AG04450 (cell line): ENCODE results near the gene S100A6. TPM values are rescaled to one million over a fixed set of nuclear protein-coding genes. Genes with fewer than 3 reads are reported as not detected.
A peak's percentile ranks its signal among the peaks of the same experiment; 100 is the strongest.

Source experiments
- CTCF ChIA-PET: fragments of 300-600, 350-600 bp; formaldehyde crosslinking; extraction: SDS; loops from one replicate; lab custom pipeline; 2022; ENCODE audit warnings: antibody characterized with exemption, inconsistent platforms; lab: Charles Lee
- POLR2A ChIA-PET: fragments of 350-600 bp; formaldehyde crosslinking; extraction: SDS; loops from one replicate; lab custom pipeline; 2021; ENCODE audit warnings: antibody characterized with exemption, inconsistent platforms; lab: Yijun Ruan, JAX
- DNase-seq: peaks from one replicate; pipeline ENCODE4 v3.0.0-alpha.2; 2011; ENCODE audit warnings: low read depth, low spot score
- H3K27ac ChIP-seq: one replicate; pipeline ENCODE4 v1.5.1; 2012; ENCODE audit warnings: low read depth, low read length, control low read depth
- H3K27me3 ChIP-seq: one replicate; pipeline ENCODE4 v1.6.0; 2012; ENCODE audit warnings: low read length; ENCODE audit not compliant: control insufficient read depth, insufficient read depth
- H3K4me3 ChIP-seq: 2 replicates; pipeline ENCODE4 v1.5.1; 2011; ENCODE audit warnings: mild to moderate bottlenecking, low read depth, low read length, control low read depth
- H3K9me3 ChIP-seq: 2 replicates; pipeline ENCODE4 v1.5.1; 2012; ENCODE audit warnings: low read length; ENCODE audit not compliant: control insufficient read depth, insufficient read depth
- polyA plus RNA-seq: library from polyadenylated mRNA; depleted of rRNA; stranded (reverse); fragments of >200 nt; gene quantifications from 2 replicates; pipeline ENCODE4 v1.2.3, GENCODE V29; 2011
- TF ChIP-seq, protein P1 (sequence below): IDR thresholded peaks from 2 replicates; pipeline ENCODE4 v1.5.1; 2011; ENCODE audit warnings: low read depth, low read length, control low read depth, inconsistent platforms

S100A6 gene
- polyA plus RNA-seq, 1 experiment: 1,379 TPM

DNA sequence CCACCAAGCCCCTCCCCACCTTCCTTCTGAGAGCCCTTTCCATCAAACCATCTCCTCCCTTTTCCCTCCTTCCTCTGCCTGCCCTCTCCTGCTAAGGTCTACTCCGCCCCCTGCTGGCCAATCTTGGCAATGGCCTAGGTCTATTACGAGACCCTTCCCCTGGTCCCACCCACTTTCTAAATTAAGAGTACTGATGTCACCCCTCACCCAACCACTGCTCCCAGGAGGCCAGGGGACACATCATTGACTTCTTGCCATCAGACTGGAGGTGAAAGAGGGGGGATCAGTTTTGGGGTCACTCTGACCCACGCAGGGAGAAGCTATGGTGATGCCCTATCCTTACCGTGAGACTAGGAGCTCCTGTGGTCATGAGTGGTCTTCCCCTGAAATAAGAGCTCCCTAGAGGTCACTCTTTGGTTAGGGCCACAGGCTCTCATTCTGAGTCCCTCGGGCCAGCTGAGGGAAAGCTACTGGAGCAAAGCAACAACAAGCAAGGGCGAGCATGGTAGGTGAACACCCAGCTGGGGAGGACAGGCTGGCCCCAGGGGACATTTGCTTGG lies 40.7 kb downstream of the S100A6 start:
- TF ChIP-seq, protein P1, sequence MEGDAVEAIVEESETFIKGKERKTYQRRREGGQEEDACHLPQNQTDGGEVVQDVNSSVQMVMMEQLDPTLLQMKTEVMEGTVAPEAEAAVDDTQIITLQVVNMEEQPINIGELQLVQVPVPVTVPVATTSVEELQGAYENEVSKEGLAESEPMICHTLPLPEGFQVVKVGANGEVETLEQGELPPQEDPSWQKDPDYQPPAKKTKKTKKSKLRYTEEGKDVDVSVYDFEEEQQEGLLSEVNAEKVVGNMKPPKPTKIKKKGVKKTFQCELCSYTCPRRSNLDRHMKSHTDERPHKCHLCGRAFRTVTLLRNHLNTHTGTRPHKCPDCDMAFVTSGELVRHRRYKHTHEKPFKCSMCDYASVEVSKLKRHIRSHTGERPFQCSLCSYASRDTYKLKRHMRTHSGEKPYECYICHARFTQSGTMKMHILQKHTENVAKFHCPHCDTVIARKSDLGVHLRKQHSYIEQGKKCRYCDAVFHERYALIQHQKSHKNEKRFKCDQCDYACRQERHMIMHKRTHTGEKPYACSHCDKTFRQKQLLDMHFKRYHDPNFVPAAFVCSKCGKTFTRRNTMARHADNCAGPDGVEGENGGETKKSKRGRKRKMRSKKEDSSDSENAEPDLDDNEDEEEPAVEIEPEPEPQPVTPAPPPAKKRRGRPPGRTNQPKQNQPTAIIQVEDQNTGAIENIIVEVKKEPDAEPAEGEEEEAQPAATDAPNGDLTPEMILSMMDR: peak; percentile 98
- ChIA-PET CTCF (interaction anchor here (0.6 to 13.0 kb wide), 36 partner anchors 8 to 1391 kb away, joined by 3 to 354 read pairs (median 4); partner anchors contain the start of genes PGLYRP4, S100A13, S100A16 and S100A9), POLR2A (interaction anchor here (0.9 kb wide), 1 partner anchor 132 kb away, joined by 4 read pairs; the partner anchor contains the start of gene S100A13)
- Histone ChIP-seq H3K4me3 (no peak overlapping the region), H3K27ac (no peak overlapping the region), H3K27me3 (peaks cover 10% of the 10 kb centered on the region), H3K9me3 (no peaks in the 10 kb centered on the region)
- DNase-seq: peak; percentile 29

DNA sequence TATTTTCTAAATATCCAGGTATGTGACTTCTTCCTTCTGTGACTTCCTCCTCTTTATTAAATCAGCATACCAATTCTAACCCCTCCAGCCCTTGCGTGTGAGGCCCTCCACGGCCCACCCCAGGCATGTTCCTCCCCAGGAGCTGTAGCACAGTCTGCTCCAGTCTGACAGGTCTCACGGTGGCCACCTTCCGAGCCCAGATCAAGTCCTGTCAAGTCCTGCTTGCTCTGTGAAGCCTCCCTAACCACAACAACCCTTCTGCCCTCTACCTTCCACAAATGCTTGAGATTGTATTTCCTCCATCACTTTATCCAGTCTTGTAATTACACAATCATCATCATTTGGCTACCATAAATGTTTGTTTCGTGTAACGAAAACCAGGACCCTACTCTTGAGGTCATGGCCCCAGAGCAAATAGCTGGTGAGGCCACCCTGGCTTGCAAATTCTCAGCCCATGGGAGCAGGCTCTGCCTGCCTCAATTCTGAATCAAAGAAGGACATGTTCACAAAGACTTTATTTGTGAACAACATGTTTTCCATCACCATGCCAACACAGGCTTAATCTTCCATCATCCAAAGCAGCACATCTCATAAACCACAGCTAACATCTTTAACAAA lies 42.3 kb downstream of the S100A6 start:
- H3K27me3 ChIP-seq: peaks cover 4% of the 10 kb centered on the region
- ChIA-PET POLR2A (no interaction called here), CTCF (interaction anchor here (0.6 to 13.0 kb wide), 8 partner anchors 8 to 235 kb away, joined by 3 to 354 read pairs (median 7); partner anchors contain the start of genes S100A13 and S100A9)
- TF ChIP-seq, protein P1: no peak
- no peak for DNase-seq
- no peaks in the 10 kb centered on the region for H3K9me3 ChIP-seq
- no peak overlapping the region for H3K4me3 ChIP-seq
- H3K27ac ChIP-seq: no peak overlapping the region

DNA sequence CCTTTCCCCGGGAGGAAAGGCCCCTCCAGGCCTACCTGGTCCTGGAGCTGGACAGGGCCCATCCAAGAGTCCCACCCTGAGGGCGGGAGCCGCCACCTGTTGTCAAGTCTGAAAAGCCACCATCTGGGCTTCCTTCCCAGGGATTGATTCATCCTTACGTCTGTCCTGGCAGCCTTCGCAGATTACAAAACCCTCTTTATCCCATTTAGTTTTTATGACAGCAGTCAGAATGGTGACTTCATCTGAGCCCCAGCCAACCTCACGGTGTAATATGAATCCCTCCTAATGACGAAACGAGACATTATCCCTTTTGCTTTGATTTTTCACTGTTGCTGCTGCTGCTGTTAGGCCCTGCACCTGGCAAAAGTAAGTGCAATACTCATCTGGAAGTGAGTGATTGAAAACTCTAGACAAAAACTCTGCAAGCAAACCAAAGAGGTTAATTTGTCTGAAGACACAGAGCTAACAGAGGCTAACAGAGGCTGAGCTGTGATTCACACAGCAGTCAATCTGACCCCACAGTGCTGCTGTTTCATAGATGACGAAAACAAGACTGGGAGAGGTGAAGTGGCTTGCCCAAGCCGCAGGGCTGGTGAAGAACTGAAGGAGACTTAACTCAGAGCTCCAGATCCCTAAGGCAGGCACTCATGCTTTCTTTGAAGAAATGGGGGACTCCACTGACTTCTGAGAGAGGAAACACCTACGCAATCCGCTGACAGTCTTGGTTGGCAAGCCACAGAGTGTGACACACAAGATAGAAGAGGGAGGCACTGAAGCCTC lies 45.3 kb downstream of the S100A6 start:
- TF ChIP-seq, protein P1: no peak
- CTCF ChIA-PET: interaction anchor here (0.8 to 13.0 kb wide), 3 partner anchors 24 to 137 kb away, joined by 3 to 354 read pairs (median 4); partner anchors contain the start of genes S100A13 and S100A9
- POLR2A ChIA-PET: interaction anchor here (0.8 to 1.0 kb wide), 3 partner anchors 16 to 137 kb away, joined by 3 to 5 read pairs (median 4); partner anchors contain the start of gene S100A13
- peak overlapping the region; percentile 85 for H3K27ac ChIP-seq
- peak overlapping the region; percentile 25 for H3K4me3 ChIP-seq
- no peaks in the 10 kb centered on the region for H3K9me3 ChIP-seq
- peak; percentile 81 for DNase-seq
- H3K27me3 ChIP-seq: peaks cover 14% of the 10 kb centered on the region

DNA sequence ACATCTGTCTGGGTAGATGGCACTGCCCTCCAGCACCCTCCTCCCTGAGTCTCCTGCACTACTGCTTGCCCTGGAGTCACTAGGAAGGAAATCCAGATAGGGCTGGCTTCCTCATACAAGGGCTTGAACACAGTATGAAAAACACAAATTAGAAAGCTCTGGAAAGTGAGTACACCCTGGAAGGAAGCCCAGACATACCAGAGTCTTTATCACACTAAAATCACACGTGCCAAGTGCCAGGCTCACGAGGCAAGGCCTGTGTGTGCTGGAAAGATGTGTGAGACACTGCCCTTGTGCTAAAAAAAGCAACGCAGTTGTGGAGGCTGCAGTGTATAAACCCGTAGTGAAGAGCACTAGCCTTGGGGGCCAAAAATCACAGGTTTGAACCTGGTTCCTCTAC lies 47.1 kb downstream of the S100A6 start:
- H3K4me3 ChIP-seq: no peak overlapping the region
- no peaks in the 10 kb centered on the region for H3K9me3 ChIP-seq
- CTCF ChIA-PET: interaction anchor here (0.6 to 13.0 kb wide), 4 partner anchors 22 to 134 kb away, joined by 3 to 354 read pairs (median 6); partner anchors contain the start of gene S100A9
- no peak for DNase-seq
- no peak overlapping the region for H3K27ac ChIP-seq
- POLR2A ChIA-PET: no interaction called here
- TF ChIP-seq, protein P1: no peak
- peaks cover 25% of the 10 kb centered on the region for H3K27me3 ChIP-seq
